GM12878 (cell line): ENCODE measurements around the gene KRTAP10-5. TPM values are rescaled to one million over a fixed set of nuclear protein-coding genes. Genes with fewer than 3 reads are reported as not detected.

Experiments
- ATAC-seq: fragments of 200-7000 bp; cut with Tn5 transposase; 3 replicates; pipeline ENCODE4 v1.9.1; 2020; ENCODE audit warnings: mild to moderate bottlenecking, moderate library complexity
- BruUV-seq: library from RNA; stranded (reverse); fragments of 400-500 nt; replicated peaks from 2 replicates; lab custom pipeline; 2021; lab: Mats Ljungman, UMichigan
- CTCF ChIA-PET: fragments of 300-600 bp; sonication (Branson Sonifier 250); formaldehyde crosslinking; extraction: SDS; loops from one replicate; lab custom pipeline; 2021; ENCODE audit warnings: inconsistent platforms; lab: Yijun Ruan, JAX
- POLR2A ChIA-PET: fragments of 350-600 bp; formaldehyde crosslinking; extraction: SDS; loops from one replicate; lab custom pipeline; 2021; ENCODE audit warnings: inconsistent platforms; lab: Charles Lee
- RAD21 ChIA-PET: fragments of 300-600 bp; sonication (Branson Sonifier 250); formaldehyde crosslinking; loops from one replicate; lab custom pipeline; 2023; ENCODE audit warnings: antibody characterized with exemption; ENCODE audit not compliant: unreplicated experiment; lab: Charles Lee
- SMC1A ChIA-PET: fragments of 300-600 bp; sonication (Branson Sonifier 250); formaldehyde crosslinking; loops from one replicate; lab custom pipeline; 2023; ENCODE audit not compliant: unreplicated experiment, uncharacterized antibody; lab: Charles Lee
- DNase-seq: peaks from one replicate; pipeline ENCODE4 v3.0.0-alpha.2; 2011; ENCODE audit warnings: low read depth, low spot score
- FAIRE-seq: peaks from 3 replicates; lab custom pipeline; 2011; peaks lifted over from hg19 to GRCh38; lab: Jason Lieb, UNC
- H2AFZ ChIP-seq: 2 replicates; pipeline ENCODE4 v1.6.0; 2011; ENCODE audit warnings: low read depth, low read length, control low read depth; ENCODE audit not compliant: control insufficient read depth
- H3K27ac ChIP-seq: 2 replicates; pipeline ENCODE4 v1.5.1; 2011; ENCODE audit warnings: control low read depth; ENCODE audit not compliant: control insufficient read depth, insufficient read depth
- H3K27me3 ChIP-seq, 2 experiments: replicated peaks in 1 of 2; 2 replicates each; pipeline versions ENCODE4 v1.6.0 to v1.6.1; 2011; ENCODE audit warnings: low read length in 1 of 2; ENCODE audit not compliant: control insufficient read depth in 2 of 2, insufficient read depth in 2 of 2
- H3K36me3 ChIP-seq, 2 experiments: 2 replicates each; pipeline ENCODE4 v1.5.1; 2011; ENCODE audit warnings: low read length in 1 of 2; ENCODE audit not compliant: control insufficient read depth in 2 of 2, insufficient read depth in 2 of 2
- H3K4me1 ChIP-seq: 2 replicates; pipeline ENCODE4 v1.6.1; 2011; ENCODE audit warnings: mild to moderate bottlenecking, low read length, moderate library complexity, mixed read lengths; ENCODE audit not compliant: control insufficient read depth, insufficient read depth
- H3K4me2 ChIP-seq: 2 replicates; pipeline ENCODE4 v1.6.0; 2011; ENCODE audit warnings: control low read depth; ENCODE audit not compliant: control insufficient read depth, insufficient read depth
- H3K4me3 ChIP-seq: fragments of 200-600 bp; sonication (generic); 2 replicates; pipeline ENCODE4 v1.5.1; 2016
- H3K79me2 ChIP-seq: 2 replicates; pipeline ENCODE4 v1.6.0; 2011; ENCODE audit warnings: low read length; ENCODE audit not compliant: control insufficient read depth, insufficient read depth
- H3K9ac ChIP-seq: 2 replicates; pipeline ENCODE4 v1.8.0; 2011; ENCODE audit warnings: low read length, control low read depth, mixed read lengths; ENCODE audit not compliant: control insufficient read depth, insufficient read depth
- H3K9me3 ChIP-seq: replicated peaks from 3 replicates; pipeline ENCODE4 v1.5.1; 2011; ENCODE audit warnings: mild to moderate bottlenecking, low read length; ENCODE audit not compliant: control insufficient read depth, insufficient read depth
- H4K20me1 ChIP-seq: 2 replicates; pipeline ENCODE4 v1.6.0; 2011; ENCODE audit not compliant: control insufficient read depth, insufficient read depth
- CTCF ChIP-seq, 3 experiments: IDR thresholded peaks in 2 of 3; conservative IDR thresholded peaks in 1 of 3; 2 replicates each; pipeline ENCODE4 v1.5.1; 2011; ENCODE audit warnings: low read depth in 3 of 3, low read length in 3 of 3, mild to moderate bottlenecking in 3 of 3, control low read depth in 2 of 3, moderate library complexity in 2 of 3, inconsistent platforms in 1 of 3, mixed read lengths in 1 of 3; ENCODE audit not compliant: control insufficient read depth in 2 of 3, insufficient read depth in 1 of 3; ENCODE audit errors: extremely low read depth in 1 of 3
- FOXM1 ChIP-seq: IDR thresholded peaks from 2 replicates; pipeline ENCODE4 v1.6.1; 2012; ENCODE audit warnings: low read depth, mild to moderate bottlenecking, inconsistent platforms, low read length, moderate library complexity
- KDM1A ChIP-seq: fragments of 200-600 bp; sonication (generic); IDR thresholded peaks from 2 replicates; pipeline ENCODE4 v1.6.1; 2016; ENCODE audit warnings: borderline replicate concordance
- MLLT1 ChIP-seq: fragments of 450-650 bp; IDR thresholded peaks from 2 replicates; pipeline ENCODE4 v1.6.1; 2016; ENCODE audit warnings: mild to moderate bottlenecking
- NFYA ChIP-seq: IDR thresholded peaks from 2 replicates; pipeline ENCODE4 v1.6.1; 2011; ENCODE audit warnings: low read depth, mild to moderate bottlenecking, low read length, improper control_type of control experiment, borderline replicate concordance
- SIX5 ChIP-seq: IDR thresholded peaks from 2 replicates; pipeline ENCODE4 v1.6.1; 2011; ENCODE audit warnings: mild to moderate bottlenecking, low read depth, low read length, moderate library complexity; ENCODE audit not compliant: severe bottlenecking
- WGBS: methylation state at CpG from one replicate; pipeline ENCODE4 v1.1.6; 2016; ENCODE audit warnings: low lambda C conversion rate; ENCODE audit not compliant: insufficient replicate concordance, insufficient coverage; ENCODE audit errors: missing lambda C conversion rate; 5-methylcytosine and 5-hydroxymethylcytosine counted together
- in situ Hi-C: fragments of 300-500 bp; cut with MboI; formaldehyde crosslinking; loops from 9 replicates; pipeline ENCODE4 v1.14.3; 2018; ENCODE audit warnings: mixed read lengths
- intact Hi-C: fragments of 100-400 bp; cut with micrococcal nuclease; formaldehyde crosslinking; loops from one replicate; pipeline ENCODE4 v1.14.2; 2022; ENCODE audit not compliant: unreplicated experiment
- polyA plus RNA-seq, 11 experiments: library from polyadenylated mRNA; depleted of rRNA in 4 of 11; unstranded in 6 of 11; stranded (reverse) in 5 of 11; fragments of >200 nt; fragmentation: Nextera tagmentation in 4 of 11; fragmentation: Illumina TruSeq in 1 of 11; extraction: Ambion mirVana in 4 of 11; extraction: Trizol in 1 of 11; gene quantifications; 1 replicate in 1 of 11; 2 replicates in 10 of 11; pipeline versions ENCODE4 v1.2.1 to v1.2.3, GENCODE V29; 2011 to 2016; ENCODE audit warnings: inconsistent platforms in 2 of 11, missing spikeins in 2 of 11, low read depth in 1 of 11
- total RNA-seq, 4 experiments: library from RNA; depleted of rRNA in 3 of 4; stranded (reverse); fragments of >200 nt in 3 of 4; fragmentation: Illumina TruSeq in 1 of 4; extraction: Trizol in 1 of 4; gene quantifications; 2 replicates each; pipeline versions ENCODE4 v1.2.1 to v1.2.3, GENCODE V29; 2013 to 2021

The KRTAP10-5 gene
- total and polyA plus RNA-seq, 10 of the 15 experiments (the other 5 are each of a cell fraction or from before 2014, with no cell fraction given): not detected

GRCh38 chr21:44547656-44548331, 32.6 kb downstream of the KRTAP10-5 start (continued):
- TF ChIP-seq KDM1A: no peak

DNA sequence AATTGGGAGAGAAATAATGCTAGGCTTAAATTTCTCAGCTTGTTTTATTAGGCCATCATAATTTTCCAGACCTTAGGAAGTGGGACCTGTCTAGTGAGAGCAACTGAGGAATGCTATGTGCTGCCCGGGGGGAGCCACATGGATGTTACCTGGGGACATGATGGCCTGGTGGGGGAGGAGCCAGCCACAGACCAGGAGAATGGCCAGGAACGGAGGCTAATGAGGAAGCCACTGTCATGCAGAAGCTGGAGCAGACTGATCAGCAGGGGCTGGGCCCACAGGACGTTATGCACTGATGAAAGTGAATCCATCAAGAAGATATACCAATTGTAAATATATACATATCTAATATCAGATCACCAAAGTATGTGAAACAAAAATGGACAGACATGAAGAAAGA, 35.8 kb downstream of the KRTAP10-5 start:
- no peaks in the 10 kb centered on the region for H3K27me3 ChIP-seq
- TF ChIP-seq NFYA (no peak), FOXM1 (no peak), MLLT1 (no peak), CTCF (IDR thresholded peaks at IDR 0.05 in 2 of 3, conservative IDR thresholded peaks at IDR 0.05 in 1 of 3; ENCODE audit: control insufficient read depth in 2 of 3, extremely low read depth in 1 of 3, insufficient read depth in 1 of 3, low read depth in 3 of 3, low read length in 3 of 3) (no peak), SIX5 (no peak)
- no peaks in the 10 kb centered on the region for H4K20me1 ChIP-seq
- BruUV-seq: no TSS peak
- H3K27ac ChIP-seq: no peak overlapping the region
- SMC1A ChIA-PET: no interaction called here
- H3K4me3 ChIP-seq: no peak overlapping the region
- no peaks in the 10 kb centered on the region for H3K79me2 ChIP-seq
- no peak for FAIRE-seq
- intact Hi-C loops: no loop called here
- in situ Hi-C loops: no loop called here
- ATAC-seq: no peak
- RAD21 ChIA-PET: no interaction called here
- H2AFZ ChIP-seq: no peak overlapping the region
- CTCF ChIA-PET: no interaction called here
- no peaks in the 10 kb centered on the region for H3K36me3 ChIP-seq
- no peaks in the 10 kb centered on the region; the same call in 2 of the 3 replicates for H3K9me3 ChIP-seq
- WGBS: 8% methylated on average over 3 of the region's 3 CpGs
- no peak for DNase-seq
- H3K4me1 ChIP-seq: no peaks in the 10 kb centered on the region
- no peak overlapping the region for H3K4me2 ChIP-seq
- H3K9ac ChIP-seq: no peak overlapping the region
- POLR2A ChIA-PET: no interaction called here
